Activated T-cell treated with anti-CD3 and anti-CD28 coated beads for 48 hours (primary cell): ENCODE results near the gene RPRD1B.
"Not testable (repeated sequence)": the region's sequence is repeated elsewhere in the genome, so short reads cannot be mapped to it uniquely, and the experiment has no call there.

Experiments
- DNase-seq: peaks from one replicate; pipeline ENCODE4 v3.0.0-alpha.2; 2020; ENCODE audit warnings: low read depth

Gene RPRD1B

GRCh38 chr20:38075161-38075998 lies 41.8 kb downstream of the RPRD1B start:
- no peak for DNase-seq

- DNase-seq, result no peak
Observed at GRCh38 chr20:38076548-38076947, 43.0 kb downstream of the RPRD1B start.

- no peak for DNase-seq
Observed at GRCh38 chr20:38078084-38078483, 44.5 kb downstream of the RPRD1B start.

- DNase-seq, result no peak
Observed at GRCh38 chr20:38079353-38079752, 45.8 kb downstream of the RPRD1B start.

- DNase-seq, result no peak
Observed at GRCh38 chr20:38081575-38081974, 48.0 kb downstream of the RPRD1B start.

GRCh38 chr20:38082894-38083293 lies 49.3 kb downstream of the RPRD1B start:
- DNase-seq, result no peak

- no peak for DNase-seq
Observed at GRCh38 chr20:38083338-38084048, 49.9 kb downstream of the RPRD1B start.

GRCh38 chr20:38084425-38084951 lies 50.9 kb downstream of the RPRD1B start:
- no peak for DNase-seq

GRCh38 chr20:38085026-38085425 lies 51.5 kb downstream of the RPRD1B start:
- no peak for DNase-seq

- DNase-seq, result no peak
Observed at GRCh38 chr20:38089500-38089899, 56.0 kb downstream of the RPRD1B start.

- no peak for DNase-seq
Observed at GRCh38 chr20:38090061-38090460, 56.5 kb downstream of the RPRD1B start.

- no peak for DNase-seq
Observed at GRCh38 chr20:38091441-38092216, 58.1 kb downstream of the RPRD1B start.

GRCh38 chr20:38092260-38092857 lies 58.8 kb downstream of the RPRD1B start:
- DNase-seq, result no peak

GRCh38 chr20:38092915-38093314 lies 59.4 kb downstream of the RPRD1B start:
- no peak for DNase-seq

GRCh38 chr20:38093641-38094077 lies 60.1 kb downstream of the RPRD1B start:
- DNase-seq, result no peak

GRCh38 chr20:38094373-38094891 lies 60.9 kb downstream of the RPRD1B start:
- no peak for DNase-seq

GRCh38 chr20:38095017-38095686 lies 61.6 kb downstream of the RPRD1B start:
- DNase-seq, result no peak

- no peak for DNase-seq
Observed at GRCh38 chr20:38098952-38099351, 65.4 kb downstream of the RPRD1B start.

- DNase-seq, result not testable (repeated sequence)
Observed at GRCh38 chr20:38102206-38102605, 68.7 kb downstream of the RPRD1B start.

- no peak for DNase-seq
Observed at GRCh38 chr20:38104285-38104684, 70.7 kb downstream of the RPRD1B start.

GRCh38 chr20:38106461-38106860 lies 72.9 kb downstream of the RPRD1B start:
- no peak for DNase-seq
